HCT116 (cell line): ENCODE measurements around the gene ADARB2. TPM values are rescaled to one million over a fixed set of nuclear protein-coding genes. Genes with fewer than 3 reads are reported as not detected.

Source experiments
- ATAC-seq: fragments of 200-7000 bp; cut with Tn5 transposase; 2 replicates; pipeline ENCODE4 v1.9.1; 2020; ENCODE audit warnings: mild to moderate bottlenecking, moderate library complexity
- BruUV-seq: library from RNA; stranded (reverse); fragments of 400-500 nt; replicated peaks from 2 replicates; lab custom pipeline; 2021; lab: Mats Ljungman, UMichigan
- CTCF ChIA-PET: fragments of 300-600 bp; sonication (Branson Sonifier 250); formaldehyde crosslinking; loops from one replicate; lab custom pipeline; 2021; ENCODE audit warnings: antibody characterized with exemption; lab: Charles Lee
- POLR2A ChIA-PET: fragments of 300-600, 350-600 bp; sonication (Branson Sonifier 250); formaldehyde crosslinking; loops from one replicate; lab custom pipeline; 2021; ENCODE audit warnings: antibody characterized with exemption; lab: Charles Lee
- RAD21 ChIA-PET, 2 experiments: fragments of 300-600 bp; sonication (Branson Sonifier 250); formaldehyde crosslinking; loops; one replicate each; lab custom pipeline; 2023; ENCODE audit warnings: low total read pairs in 2 of 2; ENCODE audit not compliant: uncharacterized antibody in 2 of 2, unreplicated experiment in 2 of 2, low non-redundant PET in 1 of 2; lab: Charles Lee
- DNase-seq: peaks from one replicate; pipeline ENCODE4 v3.0.0-alpha.2; 2010; ENCODE audit warnings: low read depth, low spot score
- H2AFZ ChIP-seq: fragments of 200-600 bp; shearing (Covaris generic), sonication (generic); 2 replicates; pipeline ENCODE4 v1.6.1; 2017; ENCODE audit warnings: low read depth, mixed run types, mixed read lengths, antibody characterized with exemption, low read length; ENCODE audit not compliant: poor library complexity, severe bottlenecking
- H3K27ac ChIP-seq: 2 replicates; pipeline ENCODE4 v1.5.1; 2012; ENCODE audit warnings: low read depth, low read length
- H3K27me3 ChIP-seq: fragments of 200-600 bp; sonication (generic); 2 replicates; pipeline ENCODE4 v1.6.1; 2016; ENCODE audit warnings: mixed run types, low read length, mixed read lengths; ENCODE audit not compliant: insufficient read depth
- H3K36me3 ChIP-seq, 2 experiments: fragments of 200-500 bp in 1 of 2; fragments of 200-600 bp in 1 of 2; sonication (Bioruptor generic) in 1 of 2; sonication (generic) in 1 of 2; 2 replicates each; pipeline versions ENCODE4 v1.5.1 to v1.6.1; 2014 to 2016; ENCODE audit warnings: low read length in 2 of 2, inconsistent platforms in 1 of 2, mixed read lengths in 1 of 2, mixed run types in 1 of 2; ENCODE audit not compliant: insufficient read depth in 2 of 2, control insufficient read depth in 1 of 2
- H3K4me1 ChIP-seq, 2 experiments: fragments of 200-600 bp in 1 of 2; sonication (generic) in 1 of 2; 2 replicates each; pipeline versions ENCODE4 v1.5.1 to v1.6.1; 2012 to 2017; ENCODE audit warnings: low read length in 2 of 2, inconsistent platforms in 1 of 2, mild to moderate bottlenecking in 1 of 2, mixed read lengths in 1 of 2, mixed run types in 1 of 2, moderate library complexity in 1 of 2; ENCODE audit not compliant: insufficient read depth in 2 of 2, control insufficient read depth in 1 of 2
- H3K4me2 ChIP-seq: fragments of 200-600 bp; sonication (generic); 2 replicates; pipeline ENCODE4 v1.6.1; 2017; ENCODE audit warnings: mixed run types, low read length, mixed read lengths
- H3K4me3 ChIP-seq, 2 experiments: fragments of 200-600 bp in 1 of 2; sonication (generic) in 1 of 2; replicated peaks in 1 of 2; 2 replicates each; pipeline ENCODE4 v1.5.1; 2011 to 2016; ENCODE audit warnings: low read length in 2 of 2, control low read depth in 1 of 2, low read depth in 1 of 2, mild to moderate bottlenecking in 1 of 2, mixed read lengths in 1 of 2, mixed run types in 1 of 2
- H3K79me2 ChIP-seq: fragments of 200-600 bp; sonication (generic); 2 replicates; pipeline ENCODE4 v1.6.1; 2017; ENCODE audit warnings: mild to moderate bottlenecking, mixed run types, low read length, moderate library complexity, mixed read lengths; ENCODE audit not compliant: insufficient read depth
- H3K9ac ChIP-seq: fragments of 200-600 bp; sonication (generic); 2 replicates; pipeline ENCODE4 v1.6.1; 2016; ENCODE audit warnings: low read length, mixed read lengths
- H3K9me2 ChIP-seq: fragments of 200-600 bp; sonication (generic), shearing (Covaris generic); 2 replicates; pipeline ENCODE4 v1.6.1; 2017; ENCODE audit warnings: mixed run types, mild to moderate bottlenecking, moderate library complexity; ENCODE audit not compliant: insufficient read depth
- H3K9me3 ChIP-seq, 2 experiments: fragments of 200-500 bp in 1 of 2; fragments of 200-600 bp in 1 of 2; sonication (Bioruptor generic) in 1 of 2; sonication (generic) in 1 of 2; 2 replicates each; pipeline ENCODE4 v1.6.1; 2014 to 2017; ENCODE audit warnings: low read length in 2 of 2, mixed read lengths in 2 of 2, inconsistent platforms in 1 of 2, low read depth in 1 of 2, mild to moderate bottlenecking in 1 of 2, mixed run types in 1 of 2, moderate library complexity in 1 of 2; ENCODE audit not compliant: control insufficient read depth in 1 of 2, insufficient read depth in 1 of 2
- H4K20me1 ChIP-seq: fragments of 200-600 bp; sonication (generic), shearing (Covaris generic); 2 replicates; pipeline ENCODE4 v1.6.1; 2017; ENCODE audit warnings: mixed run types, mild to moderate bottlenecking, moderate library complexity; ENCODE audit not compliant: insufficient read depth
- ATF3 ChIP-seq: IDR thresholded peaks from 2 replicates; pipeline ENCODE4 v1.6.1; 2012
- CEBPB ChIP-seq: IDR thresholded peaks from 2 replicates; pipeline ENCODE4 v1.6.1; 2012; ENCODE audit warnings: low read depth
- EZH2 ChIP-seq: fragments of 200-600 bp; sonication (generic); IDR thresholded peaks from 2 replicates; pipeline ENCODE4 v1.6.1; 2017; ENCODE audit warnings: antibody characterized with exemption, mixed run types
- EZH2phosphoT487 ChIP-seq: fragments of 200-600 bp; IDR thresholded peaks from 2 replicates; pipeline ENCODE4 v1.6.1; 2018; ENCODE audit warnings: antibody characterized with exemption, borderline replicate concordance
- FOSL1 ChIP-seq: IDR thresholded peaks from 2 replicates; pipeline ENCODE4 v1.6.1; 2012; ENCODE audit warnings: low read depth
- MAX ChIP-seq: IDR thresholded peaks from 2 replicates; pipeline ENCODE4 v1.6.1; 2012
- POLR2A ChIP-seq: IDR thresholded peaks from 2 replicates; pipeline ENCODE4 v1.7.0; 2011; ENCODE audit warnings: borderline replicate concordance; ENCODE audit not compliant: insufficient read depth, insufficient read length; ENCODE audit errors: extremely low read depth
- POLR2AphosphoS5 ChIP-seq: IDR thresholded peaks from 2 replicates; pipeline ENCODE4 v1.6.1; 2011; ENCODE audit warnings: mild to moderate bottlenecking, low read depth, low read length, moderate library complexity
- SP1 ChIP-seq: IDR thresholded peaks from 2 replicates; pipeline ENCODE4 v1.6.1; 2012; ENCODE audit warnings: low read depth
- ZBTB33 ChIP-seq: IDR thresholded peaks from 2 replicates; pipeline ENCODE4 v1.6.1; 2011; ENCODE audit warnings: mild to moderate bottlenecking, low read length, moderate library complexity; ENCODE audit not compliant: insufficient replicate concordance; ENCODE audit errors: extremely low read depth
- intact Hi-C: fragments of 100-400 bp; cut with micrococcal nuclease; formaldehyde crosslinking; loops from 2 replicates; pipeline ENCODE4 v1.10.0; 2022
- total RNA-seq: library from RNA; stranded (reverse); gene quantifications from one replicate; pipeline ENCODE4 v1.2.1, GENCODE V29; 2021; ENCODE audit not compliant: unreplicated experiment

Gene ADARB2
- total RNA-seq, 1 experiment from 2014 or later: not detected

- Histone ChIP-seq H2AFZ (no peak overlapping the region), H3K36me3 (no peaks in the 10 kb centered on the region), H3K4me3 (no peak overlapping the region), H3K4me2 (no peak overlapping the region), H3K9ac (no peak overlapping the region), H4K20me1 (no peaks in the 10 kb centered on the region), H3K27ac (no peak overlapping the region), H3K9me3 (no peaks in the 10 kb centered on the region), H3K9me2 (no peaks in the 10 kb centered on the region), H3K27me3 (no peaks in the 10 kb centered on the region; the same call in 1 of the 2 replicates), H3K79me2 (no peaks in the 10 kb centered on the region), H3K4me1 (no peaks in the 10 kb centered on the region)
- no peak for ATAC-seq
- no peak for TF ChIP-seq ZBTB33
- no peak for TF ChIP-seq EZH2
- TF ChIP-seq CEBPB: no peak
- TF ChIP-seq ATF3: no peak
- no peak for TF ChIP-seq EZH2phosphoT487
- no peak for TF ChIP-seq POLR2AphosphoS5
- no peak for TF ChIP-seq POLR2A
- no peak for TF ChIP-seq FOSL1
- no peak for TF ChIP-seq SP1
- no peak for TF ChIP-seq MAX
- no peak for DNase-seq
- intact Hi-C loops: no loop called here
- ChIA-PET POLR2A (no interaction called here), RAD21 (no interaction called here), CTCF (no interaction called here)
- BruUV-seq: no TSS peak
These were observed 106.0 kb downstream of the ADARB2 start for GRCh38 chr10:1631282-1631681.
